ENCODE results near the gene ADAMTS6.

DNA sequence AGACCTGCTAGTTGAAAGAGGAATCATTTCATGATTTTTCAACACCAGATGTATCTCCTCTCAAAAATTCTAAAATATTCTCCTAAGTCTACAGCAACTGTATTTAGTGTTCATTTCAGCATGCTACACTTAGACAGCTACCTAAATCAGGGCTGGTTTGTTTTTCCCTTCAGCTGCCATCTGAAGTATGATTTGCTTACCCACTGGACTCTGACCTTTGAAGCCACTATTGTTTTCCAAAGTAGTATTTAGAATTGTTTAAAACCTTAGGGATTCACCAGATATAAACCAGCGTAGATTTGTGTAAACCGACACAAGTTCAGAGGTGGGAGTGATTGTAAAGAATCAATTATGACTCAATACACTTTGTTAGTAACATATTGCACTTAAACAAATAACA, 193.1 kb downstream of the ADAMTS6 start:
- TF ChIP-seq, protein P1, sequence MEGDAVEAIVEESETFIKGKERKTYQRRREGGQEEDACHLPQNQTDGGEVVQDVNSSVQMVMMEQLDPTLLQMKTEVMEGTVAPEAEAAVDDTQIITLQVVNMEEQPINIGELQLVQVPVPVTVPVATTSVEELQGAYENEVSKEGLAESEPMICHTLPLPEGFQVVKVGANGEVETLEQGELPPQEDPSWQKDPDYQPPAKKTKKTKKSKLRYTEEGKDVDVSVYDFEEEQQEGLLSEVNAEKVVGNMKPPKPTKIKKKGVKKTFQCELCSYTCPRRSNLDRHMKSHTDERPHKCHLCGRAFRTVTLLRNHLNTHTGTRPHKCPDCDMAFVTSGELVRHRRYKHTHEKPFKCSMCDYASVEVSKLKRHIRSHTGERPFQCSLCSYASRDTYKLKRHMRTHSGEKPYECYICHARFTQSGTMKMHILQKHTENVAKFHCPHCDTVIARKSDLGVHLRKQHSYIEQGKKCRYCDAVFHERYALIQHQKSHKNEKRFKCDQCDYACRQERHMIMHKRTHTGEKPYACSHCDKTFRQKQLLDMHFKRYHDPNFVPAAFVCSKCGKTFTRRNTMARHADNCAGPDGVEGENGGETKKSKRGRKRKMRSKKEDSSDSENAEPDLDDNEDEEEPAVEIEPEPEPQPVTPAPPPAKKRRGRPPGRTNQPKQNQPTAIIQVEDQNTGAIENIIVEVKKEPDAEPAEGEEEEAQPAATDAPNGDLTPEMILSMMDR (IDR thresholded peaks at IDR 0.05) = no peak
- TF ChIP-seq EP300 (IDR thresholded peaks at IDR 0.05) (no peak), POLR2AphosphoS5 (IDR thresholded peaks at IDR 0.05) (no peak)
